SU-DHL-6 (cell line): ENCODE measurements around the gene FFAR1.

Source experiments
- H2AFZ ChIP-seq: fragments of 200-600 bp; sonication (generic); 2 replicates; pipeline ENCODE4 v1.6.1; 2014; ENCODE audit warnings: low read depth, mild to moderate bottlenecking, moderate library complexity, mixed read lengths, antibody characterized with exemption, low read length; ENCODE audit not compliant: severe bottlenecking
- H3F3A ChIP-seq: fragments of 200-600 bp; shearing (Covaris generic); 2 replicates; pipeline ENCODE4 v1.6.0; 2016; ENCODE audit warnings: antibody characterized with exemption, mild to moderate bottlenecking; ENCODE audit not compliant: insufficient read depth
- H3K27ac ChIP-seq: fragments of 200-600 bp; sonication (generic); 2 replicates; pipeline ENCODE4 v1.5.1; 2016; ENCODE audit warnings: low read depth, mild to moderate bottlenecking, low read length, moderate library complexity, mixed read lengths
- H3K27me3 ChIP-seq: fragments of 200-600 bp; sonication (generic), shearing (Covaris generic); 2 replicates; pipeline ENCODE4 v1.6.0; 2014; ENCODE audit warnings: mild to moderate bottlenecking, low read length
- H3K36me3 ChIP-seq: fragments of 200-600 bp; sonication (generic); 2 replicates; pipeline ENCODE4 v1.6.1; 2014; ENCODE audit warnings: mild to moderate bottlenecking, low read length, mixed read lengths
- H3K4me2 ChIP-seq: fragments of 300-600, 200-600 bp; shearing (Covaris generic), sonication (generic); 2 replicates; pipeline ENCODE4 v1.6.0; 2014; ENCODE audit warnings: low read length, low read depth, mild to moderate bottlenecking; ENCODE audit not compliant: poor library complexity, severe bottlenecking
- H3K4me3 ChIP-seq: fragments of 200-600 bp; sonication (generic); 2 replicates; pipeline ENCODE4 v1.5.1; 2014; ENCODE audit warnings: antibody characterized with exemption, low read length, mild to moderate bottlenecking, mixed read lengths; ENCODE audit not compliant: insufficient read depth, poor library complexity, severe bottlenecking
- H3K79me2 ChIP-seq: fragments of 200-600 bp; sonication (generic); 2 replicates; pipeline ENCODE4 v1.6.1; 2014; ENCODE audit warnings: mild to moderate bottlenecking, low read length, moderate library complexity; ENCODE audit not compliant: insufficient read depth
- H3K9ac ChIP-seq: fragments of 200-600 bp; sonication (generic); 2 replicates; pipeline ENCODE4 v1.7.0; 2014; ENCODE audit warnings: mild to moderate bottlenecking, low read length
- H3K9me2 ChIP-seq: fragments of 200-600 bp; sonication (generic); replicated peaks from 2 replicates; pipeline ENCODE4 v1.6.1; 2014; ENCODE audit warnings: low read length; ENCODE audit not compliant: insufficient read depth
- H3K9me3 ChIP-seq: fragments of 200-600 bp; sonication (generic); 2 replicates; pipeline ENCODE4 v1.6.1; 2014; ENCODE audit warnings: low read length, mixed read lengths; ENCODE audit not compliant: insufficient read depth
- H4K20me1 ChIP-seq: fragments of 200-600 bp; sonication (generic); 2 replicates; pipeline ENCODE4 v1.6.1; 2014; ENCODE audit warnings: low read depth, mild to moderate bottlenecking, antibody characterized with exemption, low read length, moderate library complexity, mixed read lengths
- EZH2phosphoT487 ChIP-seq: fragments of 200-600 bp; sonication (generic), shearing (Covaris generic); conservative IDR thresholded peaks from 2 replicates; pipeline ENCODE4 v1.6.1; 2018; ENCODE audit warnings: mild to moderate bottlenecking, antibody characterized with exemption, low read length, moderate library complexity, mixed read lengths
- TF ChIP-seq, protein P1 (sequence below): fragments of 200-600 bp; sonication (generic); IDR thresholded peaks from one replicate; pipeline ENCODE4 v1.5.1; 2017; ENCODE audit warnings: antibody characterized with exemption, mild to moderate bottlenecking, low read length, moderate library complexity; ENCODE audit not compliant: insufficient read depth, poor library complexity, severe bottlenecking

Gene FFAR1

DNA sequence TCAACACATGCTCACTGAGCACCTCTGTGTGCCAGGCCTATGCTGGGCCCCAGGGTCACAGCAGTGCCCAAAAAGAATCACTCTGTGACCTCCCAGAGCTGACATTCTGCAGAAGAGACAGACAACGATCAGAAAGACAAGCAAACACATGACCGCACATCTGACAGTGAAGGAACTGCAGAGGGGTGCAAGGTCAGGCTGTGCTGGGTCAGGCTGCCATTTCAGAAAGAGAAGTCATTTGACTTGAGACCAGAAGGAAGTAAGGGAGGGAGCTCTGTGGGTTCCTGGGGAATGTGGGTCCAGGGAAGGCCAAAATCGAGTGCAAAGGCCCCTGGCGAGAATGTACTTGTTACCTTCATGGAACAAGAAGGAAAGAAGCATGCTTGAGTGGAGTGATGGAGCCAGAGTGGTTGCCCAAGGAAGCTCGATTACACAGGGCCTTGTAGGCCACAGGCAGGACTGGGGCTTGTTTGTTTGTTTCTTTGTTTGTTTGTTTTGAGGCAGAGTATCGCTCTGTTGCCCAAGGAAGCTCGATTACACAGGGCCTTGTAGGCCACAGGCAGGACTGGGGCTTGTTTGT is 30.1 kb upstream of the FFAR1 start:
- H3K9me2 ChIP-seq: no peaks in the 10 kb centered on the region
- TF ChIP-seq, protein P1, sequence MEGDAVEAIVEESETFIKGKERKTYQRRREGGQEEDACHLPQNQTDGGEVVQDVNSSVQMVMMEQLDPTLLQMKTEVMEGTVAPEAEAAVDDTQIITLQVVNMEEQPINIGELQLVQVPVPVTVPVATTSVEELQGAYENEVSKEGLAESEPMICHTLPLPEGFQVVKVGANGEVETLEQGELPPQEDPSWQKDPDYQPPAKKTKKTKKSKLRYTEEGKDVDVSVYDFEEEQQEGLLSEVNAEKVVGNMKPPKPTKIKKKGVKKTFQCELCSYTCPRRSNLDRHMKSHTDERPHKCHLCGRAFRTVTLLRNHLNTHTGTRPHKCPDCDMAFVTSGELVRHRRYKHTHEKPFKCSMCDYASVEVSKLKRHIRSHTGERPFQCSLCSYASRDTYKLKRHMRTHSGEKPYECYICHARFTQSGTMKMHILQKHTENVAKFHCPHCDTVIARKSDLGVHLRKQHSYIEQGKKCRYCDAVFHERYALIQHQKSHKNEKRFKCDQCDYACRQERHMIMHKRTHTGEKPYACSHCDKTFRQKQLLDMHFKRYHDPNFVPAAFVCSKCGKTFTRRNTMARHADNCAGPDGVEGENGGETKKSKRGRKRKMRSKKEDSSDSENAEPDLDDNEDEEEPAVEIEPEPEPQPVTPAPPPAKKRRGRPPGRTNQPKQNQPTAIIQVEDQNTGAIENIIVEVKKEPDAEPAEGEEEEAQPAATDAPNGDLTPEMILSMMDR: no peak
- no peak for TF ChIP-seq EZH2phosphoT487
- peaks cover 11% of the 10 kb centered on the region; the same call in 1 of the 2 replicates for H3F3A ChIP-seq
- peaks cover 10% of the 10 kb centered on the region; the same call in 1 of the 2 replicates for H3K9me3 ChIP-seq
- H3K36me3 ChIP-seq: no peaks in the 10 kb centered on the region
- H3K79me2 ChIP-seq: no peaks in the 10 kb centered on the region
- H3K27ac ChIP-seq: no peak overlapping the region
- H2AFZ ChIP-seq: no peak overlapping the region
- H3K27me3 ChIP-seq: no peaks in the 10 kb centered on the region
- no peaks in the 10 kb centered on the region for H4K20me1 ChIP-seq
- no peak overlapping the region for H3K9ac ChIP-seq
- no peak overlapping the region for H3K4me2 ChIP-seq
- H3K4me3 ChIP-seq: no peak overlapping the region

DNA sequence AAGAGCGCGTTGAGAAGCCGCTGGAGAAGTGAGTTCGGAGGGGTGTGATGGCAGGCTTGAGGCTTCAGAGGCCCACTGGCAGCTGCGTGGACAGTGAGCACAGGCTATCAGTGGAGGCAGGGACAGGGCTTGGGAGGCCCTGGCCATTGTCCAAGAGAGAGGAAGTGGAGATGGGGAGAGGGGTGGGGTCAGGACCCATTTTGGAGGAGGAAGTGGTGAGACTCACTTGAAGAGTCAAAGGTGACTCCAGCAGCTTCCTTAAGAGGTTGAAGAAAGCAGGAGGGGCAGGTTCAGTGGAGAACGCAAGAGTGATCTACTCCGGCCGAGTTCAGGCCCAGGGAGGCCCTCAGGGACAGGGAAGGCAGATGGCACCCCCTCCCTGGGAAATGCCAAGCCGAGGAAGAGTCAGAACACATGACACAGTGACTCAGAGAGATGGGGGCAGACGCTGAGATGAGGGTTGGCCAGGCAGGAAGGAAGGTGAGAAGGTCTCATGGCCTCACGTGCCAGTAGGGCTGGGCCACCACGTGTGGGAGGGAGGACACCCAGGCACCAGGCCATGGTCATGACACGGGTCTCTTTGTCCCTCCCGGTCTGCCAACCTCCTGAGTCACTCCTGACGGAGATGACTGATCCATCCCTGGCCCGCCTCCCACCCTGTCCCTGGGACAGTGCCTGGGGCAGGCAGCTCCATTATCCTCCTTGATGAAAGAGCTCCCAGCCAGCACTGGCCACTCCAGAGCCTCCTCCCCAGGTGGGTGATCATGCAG is 28.8 kb upstream of the FFAR1 start:
- no peaks in the 10 kb centered on the region for H3K9me2 ChIP-seq
- no peaks in the 10 kb centered on the region for H3K79me2 ChIP-seq
- H3K4me2 ChIP-seq: no peak overlapping the region
- H3K27ac ChIP-seq: no peak overlapping the region
- H3K9ac ChIP-seq: no peak overlapping the region
- H3K9me3 ChIP-seq: peaks cover 10% of the 10 kb centered on the region; the same call in 1 of the 2 replicates
- no peak overlapping the region for H2AFZ ChIP-seq
- TF ChIP-seq, protein P1: no peak
- no peak for TF ChIP-seq EZH2phosphoT487
- no peak overlapping the region for H3K4me3 ChIP-seq
- peaks cover 20% of the 10 kb centered on the region for H3F3A ChIP-seq
- H3K36me3 ChIP-seq: no peaks in the 10 kb centered on the region
- no peaks in the 10 kb centered on the region for H4K20me1 ChIP-seq
- H3K27me3 ChIP-seq: no peaks in the 10 kb centered on the region

DNA sequence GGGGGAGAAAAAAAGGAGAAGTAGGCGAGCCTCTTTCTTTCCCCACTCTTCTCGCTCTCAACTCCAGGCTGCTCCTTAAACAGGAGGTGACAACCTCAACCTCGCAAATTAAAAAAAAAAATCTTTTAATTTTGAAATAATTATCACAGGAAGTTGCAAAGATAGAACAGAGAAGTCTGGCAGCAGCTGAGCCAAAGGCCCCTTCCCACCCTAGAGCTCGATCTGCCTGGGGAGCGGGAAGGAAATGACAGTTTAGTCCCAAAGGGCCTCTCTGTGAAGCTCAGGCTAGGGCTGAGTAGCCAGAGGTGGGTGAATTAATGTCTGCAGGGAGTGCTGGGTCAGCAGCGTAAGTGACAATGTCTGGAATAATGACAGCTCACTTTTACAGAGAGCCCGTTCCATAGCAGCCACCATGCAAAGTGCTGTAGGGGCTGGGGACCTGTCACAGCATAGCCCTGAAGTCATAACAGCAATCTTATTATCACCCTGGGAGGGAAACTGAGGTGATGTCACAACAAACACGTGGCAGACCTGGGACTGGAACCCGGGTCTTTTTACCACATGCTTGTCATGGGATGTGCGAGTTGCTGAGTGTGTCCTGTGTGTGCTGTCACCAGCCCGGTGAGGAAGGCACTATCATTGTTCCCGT is 27.5 kb upstream of the FFAR1 start:
- TF ChIP-seq, protein P1: no peak
- TF ChIP-seq EZH2phosphoT487: no peak
- no peaks in the 10 kb centered on the region for H3K27me3 ChIP-seq
- peak overlapping the region; percentile 42 for H3K9ac ChIP-seq
- no peaks in the 10 kb centered on the region for H3K9me2 ChIP-seq
- H3F3A ChIP-seq: peaks cover 34% of the 10 kb centered on the region
- H3K4me2 ChIP-seq: peak overlapping the region; percentile 57
- no peaks in the 10 kb centered on the region for H3K79me2 ChIP-seq
- peak overlapping the region; percentile 68 for H3K27ac ChIP-seq
- peak overlapping the region; percentile 19 for H3K4me3 ChIP-seq
- H4K20me1 ChIP-seq: no peaks in the 10 kb centered on the region
- H3K9me3 ChIP-seq: peaks cover 10% of the 10 kb centered on the region; the same call in 1 of the 2 replicates
- H3K36me3 ChIP-seq: no peaks in the 10 kb centered on the region
- H2AFZ ChIP-seq: peak overlapping the region; percentile 14
